HepG2 (cell line): ENCODE results near the gene ZNF248. TPM values are rescaled to one million over a fixed set of nuclear protein-coding genes. Genes with fewer than 3 reads are reported as not detected.

Experiments used
- ATAC-seq: fragments of 200-7000 bp; cut with Tn5 transposase; 3 replicates; pipeline ENCODE4 v1.9.1; 2020; ENCODE audit warnings: mild to moderate bottlenecking, moderate library complexity
- BruUV-seq: library from RNA; stranded (reverse); fragments of 400-500 nt; replicated peaks from 2 replicates; lab custom pipeline; 2021; lab: Mats Ljungman, UMichigan
- CTCF ChIA-PET: fragments of 300-600 bp; formaldehyde crosslinking; extraction: SDS; loops from one replicate; lab custom pipeline; 2021; ENCODE audit warnings: low total read pairs, inconsistent platforms, low intra/inter-chr PET ratio; lab: Yijun Ruan, JAX
- POLR2A ChIA-PET: fragments of 350-600 bp; sonication (Branson Sonifier 250); formaldehyde crosslinking; loops from one replicate; lab custom pipeline; 2020; ENCODE audit warnings: antibody characterized with exemption, inconsistent platforms; lab: Yijun Ruan, JAX
- DNase-seq: peaks from one replicate; pipeline ENCODE4 v3.0.0-alpha.2; 2015; ENCODE audit warnings: low spot score
- FAIRE-seq: peaks from 3 replicates; lab custom pipeline; 2011; peaks lifted over from hg19 to GRCh38; lab: Jason Lieb, UNC
- H2AFZ ChIP-seq: one replicate; pipeline ENCODE4 v1.6.1; 2011; ENCODE audit warnings: low read length, inconsistent platforms
- H3K27ac ChIP-seq: fragments of 300-600 bp; 3 replicates; pipeline ENCODE4 v1.8.0; 2011; ENCODE audit warnings: mixed run types, mild to moderate bottlenecking, mixed read lengths, low read length, inconsistent platforms; ENCODE audit not compliant: insufficient read depth; ENCODE audit errors: extremely low read length
- H3K27me3 ChIP-seq, 2 experiments: fragments of 200-600 bp in 1 of 2; 2 replicates in 1 of 2; 3 replicates in 1 of 2; pipeline versions ENCODE4 v1.6.0 to v1.8.0; 2011; ENCODE audit warnings: low read length in 2 of 2, mild to moderate bottlenecking in 2 of 2, moderate library complexity in 2 of 2, inconsistent platforms in 1 of 2; ENCODE audit not compliant: insufficient read depth in 2 of 2, control insufficient read depth in 1 of 2
- H3K36me3 ChIP-seq, 2 experiments: fragments of 200-600 bp in 1 of 2; replicated peaks in 1 of 2; 2 replicates in 1 of 2; 3 replicates in 1 of 2; pipeline versions ENCODE4 v1.5.1 to v1.8.0; 2011; ENCODE audit warnings: low read length in 2 of 2, inconsistent platforms in 1 of 2; ENCODE audit not compliant: insufficient read depth in 2 of 2, control insufficient read depth in 1 of 2
- H3K4me1 ChIP-seq: 2 replicates; pipeline ENCODE4 v1.5.1; 2012; ENCODE audit warnings: low read length, inconsistent platforms; ENCODE audit not compliant: insufficient read depth
- H3K4me2 ChIP-seq: 2 replicates; pipeline ENCODE4 v1.6.0; 2011; ENCODE audit warnings: low read depth, low read length, inconsistent platforms
- H3K4me3 ChIP-seq, 3 experiments: fragments of 200-600 bp in 1 of 3; sonication (generic), shearing (Covaris generic) in 1 of 3; replicated peaks in 1 of 3; 2 replicates each; pipeline ENCODE4 v1.5.1; 2011 to 2016; ENCODE audit warnings: low read length in 3 of 3, inconsistent platforms in 2 of 3, low read depth in 2 of 3, mild to moderate bottlenecking in 2 of 3, control low read depth in 1 of 3, mixed read lengths in 1 of 3; ENCODE audit not compliant: insufficient read depth in 1 of 3
- H3K79me2 ChIP-seq: one replicate; pipeline ENCODE4 v1.6.1; 2011; ENCODE audit warnings: low read length, inconsistent platforms; ENCODE audit not compliant: insufficient read depth
- H3K9ac ChIP-seq: 2 replicates; pipeline ENCODE4 v1.6.0; 2011; ENCODE audit warnings: mild to moderate bottlenecking, low read depth, low read length, inconsistent platforms; ENCODE audit not compliant: insufficient read depth
- H3K9me3 ChIP-seq: 2 replicates; pipeline ENCODE4 v1.5.1; 2012; ENCODE audit warnings: mild to moderate bottlenecking, low read length
- H4K20me1 ChIP-seq: 2 replicates; pipeline ENCODE4 v1.6.0; 2011; ENCODE audit warnings: inconsistent platforms, mild to moderate bottlenecking, low read length, moderate library complexity; ENCODE audit not compliant: insufficient read depth
- FOSL1 ChIP-seq: sonication (generic); formaldehyde crosslinking; IDR thresholded peaks from 2 replicates; pipeline ENCODE4 v1.9.0; 2021; ENCODE audit warnings: missing genetic modification reagents, borderline replicate concordance
- FOXK2 ChIP-seq: fragments of 450-650 bp; IDR thresholded peaks from 2 replicates; pipeline ENCODE4 v1.6.1; 2016
- GATAD2A ChIP-seq: IDR thresholded peaks from 2 replicates; pipeline ENCODE4 v1.6.1; 2016
- HIC2 ChIP-seq: sonication (generic); formaldehyde crosslinking; IDR thresholded peaks from 2 replicates; pipeline ENCODE4 v1.9.0; 2022; ENCODE audit warnings: low read depth, missing genetic modification reagents
- KDM5B ChIP-seq: sonication (generic); formaldehyde crosslinking; IDR thresholded peaks from 2 replicates; pipeline ENCODE4 v1.4.0; 2020; ENCODE audit warnings: missing genetic modification reagents, mild to moderate bottlenecking, borderline replicate concordance
- TFDP2 ChIP-seq: sonication (generic); formaldehyde crosslinking; IDR thresholded peaks from 2 replicates; pipeline ENCODE4 v1.4.0; 2020; ENCODE audit warnings: missing genetic modification reagents
- ZBTB25 ChIP-seq: IDR thresholded peaks from 2 replicates; pipeline ENCODE4 v1.6.1; 2018; ENCODE audit warnings: missing genetic modification reagents
- ZNF296 ChIP-seq: sonication (generic); formaldehyde crosslinking; conservative IDR thresholded peaks from 2 replicates; pipeline ENCODE4 v1.5.0; 2020; ENCODE audit warnings: mild to moderate bottlenecking, missing genetic modification reagents
- ZNF333 ChIP-seq: sonication (generic); formaldehyde crosslinking; IDR thresholded peaks from 2 replicates; pipeline ENCODE4 v1.4.0; 2020; ENCODE audit warnings: mild to moderate bottlenecking, missing genetic modification reagents, borderline replicate concordance
- ZNF362 ChIP-seq: sonication (generic); formaldehyde crosslinking; IDR thresholded peaks from 2 replicates; pipeline ENCODE4 v1.4.0; 2020; ENCODE audit warnings: missing genetic modification reagents, mild to moderate bottlenecking, borderline replicate concordance
- ZNF564 ChIP-seq: sonication (generic); formaldehyde crosslinking; IDR thresholded peaks from 2 replicates; pipeline ENCODE4 v1.8.1; 2023; ENCODE audit warnings: mild to moderate bottlenecking, missing genetic modification reagents
- ZNF577 ChIP-seq: sonication (generic); formaldehyde crosslinking; IDR thresholded peaks from 2 replicates; pipeline ENCODE4 v1.4.0; 2020; ENCODE audit warnings: mild to moderate bottlenecking, low read depth, missing genetic modification reagents, borderline replicate concordance
- ZNF644 ChIP-seq: IDR thresholded peaks from 2 replicates; pipeline ENCODE4 v1.6.1; 2016; ENCODE audit warnings: low read depth
- ZNF660 ChIP-seq: sonication (generic); formaldehyde crosslinking; IDR thresholded peaks from 2 replicates; pipeline ENCODE4 v1.5.1; 2020; ENCODE audit warnings: mild to moderate bottlenecking, low read depth, missing genetic modification reagents, borderline replicate concordance
- ZNF772 ChIP-seq: sonication (generic); formaldehyde crosslinking; IDR thresholded peaks from 2 replicates; pipeline ENCODE4 v1.5.0; 2020; ENCODE audit warnings: mild to moderate bottlenecking, missing genetic modification reagents
- ZSCAN5A ChIP-seq: sonication (generic); formaldehyde crosslinking; IDR thresholded peaks from 2 replicates; pipeline ENCODE4 v1.8.0; 2022; ENCODE audit warnings: mild to moderate bottlenecking, missing genetic modification reagents, borderline replicate concordance
- WGBS: methylation state at CpG from one replicate; pipeline ENCODE4 v1.1.6; 2017; ENCODE audit warnings: low lambda C conversion rate; 5-methylcytosine and 5-hydroxymethylcytosine counted together
- in situ Hi-C: cut with HindIII; loops from 2 replicates; pipeline ENCODE4 v1.10.0; 2017; ENCODE audit warnings: low pct_unique_long_range_greater_than_20kb; ENCODE audit not compliant: extremely low pct_ligation_motif_present
- intact Hi-C: fragments of 100-400 bp; cut with micrococcal nuclease; formaldehyde crosslinking; loops from one replicate; pipeline ENCODE4 v1.10.0; 2022; ENCODE audit not compliant: unreplicated experiment
- polyA plus RNA-seq, 8 experiments: library from polyadenylated mRNA; depleted of rRNA in 3 of 8; stranded (reverse) in 7 of 8; unstranded in 1 of 8; fragments of >200 nt; fragmentation: Illumina TruSeq in 4 of 8; extraction: Trizol in 4 of 8; gene quantifications; 2 replicates each; pipeline versions ENCODE4 v1.2.1 to v1.2.3, GENCODE V29; 2011 to 2016; ENCODE audit warnings: low read depth in 4 of 8, missing spikeins in 1 of 8, mixed read lengths in 1 of 8; ENCODE audit not compliant: insufficient read depth in 1 of 8
- total RNA-seq, 5 experiments: library from RNA; depleted of rRNA; stranded (reverse); fragments of >200 nt; fragmentation: Illumina TruSeq; extraction: Trizol; gene quantifications; 2 replicates each; pipeline ENCODE4 v1.2.3, GENCODE V29; 2016; ENCODE audit warnings: low read depth in 1 of 5
- TF ChIP-seq, protein P1 (sequence below): sonication (generic); formaldehyde crosslinking; IDR thresholded peaks from 2 replicates; pipeline ENCODE4 v1.5.1; 2020; ENCODE audit warnings: missing genetic modification reagents, mild to moderate bottlenecking, borderline replicate concordance

ZNF248 gene
- total and polyA plus RNA-seq, 2 of the 13 experiments (the other 11 are each of a cell fraction or from before 2014, with no cell fraction given) = 12.8 to 13.3 TPM

DNA sequence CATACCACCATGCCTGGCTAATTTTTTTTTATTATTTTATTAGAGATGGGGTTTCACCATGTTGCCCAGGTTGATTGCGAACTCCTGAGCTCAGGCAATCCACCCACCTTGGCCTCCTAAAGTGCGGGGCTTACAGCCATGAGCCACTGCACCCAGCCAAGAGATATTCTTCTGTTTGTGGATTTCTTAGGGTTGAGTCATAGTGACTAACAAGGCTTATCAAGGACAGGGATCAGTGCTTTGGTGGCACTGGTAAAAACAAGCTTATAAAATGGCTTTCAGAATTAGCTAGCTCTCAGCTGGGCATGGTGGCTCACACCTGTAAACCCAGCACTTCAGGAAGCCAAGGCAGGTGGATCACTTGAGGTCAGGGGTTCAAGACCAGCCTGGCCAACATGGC is 122.4 kb downstream of the ZNF248 start:
- Histone ChIP-seq H2AFZ (no peak overlapping the region), H3K9me3 (no peaks in the 10 kb centered on the region), H3K36me3 (no peaks in the 10 kb centered on the region), H3K27ac (no peak overlapping the region), H4K20me1 (no peaks in the 10 kb centered on the region), H3K4me1 (peaks cover 17% of the 10 kb centered on the region), H3K27me3 (no peaks in the 10 kb centered on the region), H3K4me2 (0 out of 2 replicates have a peak overlapping the region, but pooled peaks have one; percentile 15), H3K4me3 (no peak overlapping the region), H3K79me2 (no peaks in the 10 kb centered on the region), H3K9ac (no peak overlapping the region)
- 27% methylated on average over 2 of the region's 2 CpGs for WGBS
- in situ Hi-C loops = no loop called here
- intact Hi-C loops = no loop called here
- ChIA-PET POLR2A (interaction anchor here (1.1 kb wide), 1 partner anchor 20 kb away, joined by 6 read pairs; no protein-coding TSS in a partner anchor), CTCF (no interaction called here)
- BruUV-seq = no TSS peak
- DNase-seq = peak; percentile 72
- no peak for FAIRE-seq
- ATAC-seq = peak; percentile 77
- TF ChIP-seq ZBTB25 (CRISPR knock-in tag) = no peak
- TF ChIP-seq ZNF564 = no peak
- TF ChIP-seq ZNF644 (CRISPR knock-in tag) = peak; percentile 64; the same call in 1 of the 2 replicates
- 0 out of 2 replicates have a peak, but pooled peaks have one; percentile 12 for TF ChIP-seq GATAD2A (CRISPR knock-in tag)
- 0 out of 2 replicates have a peak, but pooled peaks have one; percentile 37 for TF ChIP-seq HIC2 (CRISPR knock-in tag)
- no peak for TF ChIP-seq ZNF362 (CRISPR knock-in tag)
- TF ChIP-seq ZSCAN5A = no peak
- no peak for TF ChIP-seq ZNF772 (CRISPR knock-in tag)
- no peak for TF ChIP-seq FOXK2
- no peak for TF ChIP-seq ZNF296 (CRISPR knock-in tag)
- no peak for TF ChIP-seq ZNF333 (CRISPR knock-in tag)
- no peak for TF ChIP-seq ZNF660 (CRISPR knock-in tag)
- no peak for TF ChIP-seq TFDP2 (CRISPR knock-in tag)
- TF ChIP-seq ZNF577 (CRISPR knock-in tag) = no peak
- no peak for TF ChIP-seq KDM5B (CRISPR knock-in tag)
- TF ChIP-seq, protein P1, sequence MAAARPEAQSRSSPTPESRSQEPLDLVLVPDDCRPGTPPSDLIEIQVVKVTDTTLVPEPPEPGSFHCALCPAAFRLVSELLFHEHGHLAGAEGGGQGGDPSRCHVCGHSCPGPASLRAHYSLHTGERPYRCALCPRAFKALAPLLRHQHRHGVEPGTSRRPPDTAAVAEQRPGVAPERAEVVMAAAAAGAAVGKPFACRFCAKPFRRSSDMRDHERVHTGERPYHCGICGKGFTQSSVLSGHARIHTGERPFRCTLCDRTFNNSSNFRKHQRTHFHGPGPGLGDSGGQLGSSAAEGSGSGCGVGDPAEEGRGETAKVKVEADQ = no peak
- TF ChIP-seq FOSL1 (CRISPR knock-in tag) = peak; percentile 76
